MM.1S (cell line): ENCODE measurements around the gene USP12.

Experiments used
- EZH2 ChIP-seq: fragments of 300-600 bp; sonication (generic); optimal IDR thresholded peaks from 2 replicates; pipeline ENCODE3; 2017; ENCODE audit warnings: low read depth, mild to moderate bottlenecking, antibody characterized with exemption, low read length, mixed read lengths
- EZH2phosphoT487 ChIP-seq: fragments of 300-600 bp; sonication (generic); IDR thresholded peaks from 2 replicates; pipeline ENCODE4 v1.6.1; 2018; ENCODE audit warnings: antibody characterized with exemption, low read length
- TF ChIP-seq, protein P1 (sequence below): fragments of 300-600 bp; sonication (generic); IDR thresholded peaks from 2 replicates; pipeline ENCODE4 v1.5.1; 2016; ENCODE audit warnings: antibody characterized with exemption, low read length, mixed read lengths

DNA sequence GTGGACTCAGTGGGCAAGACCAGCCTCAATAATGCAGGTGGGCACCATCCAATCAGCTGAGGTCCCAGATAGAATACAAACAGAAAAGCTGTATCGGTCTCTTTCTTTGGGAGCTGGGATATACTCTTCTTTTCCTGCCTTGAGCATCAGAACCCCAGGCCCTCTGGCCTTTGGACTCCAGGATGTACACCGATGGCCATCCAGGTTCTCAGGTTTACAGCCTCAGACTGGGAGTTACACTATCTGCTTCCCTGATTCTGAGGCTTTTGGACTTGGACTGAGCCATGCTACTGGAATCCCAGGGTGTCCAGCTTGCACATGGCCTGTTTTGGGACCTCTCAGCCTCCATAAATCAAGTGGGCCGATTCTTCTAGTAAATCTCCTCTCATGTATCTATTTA, 27.6 kb upstream of the USP12 start:
- no peak for TF ChIP-seq EZH2
- TF ChIP-seq, protein P1, sequence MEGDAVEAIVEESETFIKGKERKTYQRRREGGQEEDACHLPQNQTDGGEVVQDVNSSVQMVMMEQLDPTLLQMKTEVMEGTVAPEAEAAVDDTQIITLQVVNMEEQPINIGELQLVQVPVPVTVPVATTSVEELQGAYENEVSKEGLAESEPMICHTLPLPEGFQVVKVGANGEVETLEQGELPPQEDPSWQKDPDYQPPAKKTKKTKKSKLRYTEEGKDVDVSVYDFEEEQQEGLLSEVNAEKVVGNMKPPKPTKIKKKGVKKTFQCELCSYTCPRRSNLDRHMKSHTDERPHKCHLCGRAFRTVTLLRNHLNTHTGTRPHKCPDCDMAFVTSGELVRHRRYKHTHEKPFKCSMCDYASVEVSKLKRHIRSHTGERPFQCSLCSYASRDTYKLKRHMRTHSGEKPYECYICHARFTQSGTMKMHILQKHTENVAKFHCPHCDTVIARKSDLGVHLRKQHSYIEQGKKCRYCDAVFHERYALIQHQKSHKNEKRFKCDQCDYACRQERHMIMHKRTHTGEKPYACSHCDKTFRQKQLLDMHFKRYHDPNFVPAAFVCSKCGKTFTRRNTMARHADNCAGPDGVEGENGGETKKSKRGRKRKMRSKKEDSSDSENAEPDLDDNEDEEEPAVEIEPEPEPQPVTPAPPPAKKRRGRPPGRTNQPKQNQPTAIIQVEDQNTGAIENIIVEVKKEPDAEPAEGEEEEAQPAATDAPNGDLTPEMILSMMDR: no peak
- no peak for TF ChIP-seq EZH2phosphoT487
